Measurements from ENCODE around the gene GLI1. TPM values are rescaled to one million over a fixed set of nuclear protein-coding genes. Genes with fewer than 3 reads are reported as not detected.

Gene GLI1
- total RNA-seq, 1 experiment from 2014 or later: 6.4 TPM

DNA sequence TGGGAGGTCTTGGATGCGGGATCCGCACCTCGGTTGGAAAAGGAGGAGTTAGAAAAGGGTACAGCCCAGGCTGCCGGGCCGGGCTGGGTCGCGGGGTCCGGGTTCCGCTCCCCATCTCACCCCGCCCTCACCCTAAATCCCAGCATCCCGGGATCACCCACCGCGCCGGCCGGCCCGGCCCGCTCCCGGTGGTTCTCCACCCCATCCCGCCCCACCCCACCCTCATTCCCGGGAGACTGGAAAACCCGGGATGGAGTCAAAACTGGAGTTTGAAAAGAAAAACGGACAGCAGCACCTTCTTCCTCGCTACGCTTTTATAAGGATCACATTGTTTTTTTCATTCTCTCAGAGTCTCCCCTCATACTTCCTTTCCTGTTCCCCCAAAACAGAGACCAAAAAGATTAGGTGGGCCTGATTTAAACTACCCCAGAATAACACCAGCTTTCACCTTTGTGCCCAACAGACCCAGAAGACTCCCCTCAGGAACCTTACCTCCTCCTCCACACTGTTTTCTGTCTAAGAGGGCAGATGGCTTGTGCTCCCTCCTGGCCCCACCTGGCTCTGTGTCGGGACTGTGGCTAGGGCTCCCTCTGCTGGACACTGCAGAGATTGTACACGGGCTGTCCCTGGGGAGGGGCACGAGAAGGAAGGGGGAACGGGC lies 2.8 kb downstream of the GLI1 start (continued):
- TF ChIP-seq, protein P1, sequence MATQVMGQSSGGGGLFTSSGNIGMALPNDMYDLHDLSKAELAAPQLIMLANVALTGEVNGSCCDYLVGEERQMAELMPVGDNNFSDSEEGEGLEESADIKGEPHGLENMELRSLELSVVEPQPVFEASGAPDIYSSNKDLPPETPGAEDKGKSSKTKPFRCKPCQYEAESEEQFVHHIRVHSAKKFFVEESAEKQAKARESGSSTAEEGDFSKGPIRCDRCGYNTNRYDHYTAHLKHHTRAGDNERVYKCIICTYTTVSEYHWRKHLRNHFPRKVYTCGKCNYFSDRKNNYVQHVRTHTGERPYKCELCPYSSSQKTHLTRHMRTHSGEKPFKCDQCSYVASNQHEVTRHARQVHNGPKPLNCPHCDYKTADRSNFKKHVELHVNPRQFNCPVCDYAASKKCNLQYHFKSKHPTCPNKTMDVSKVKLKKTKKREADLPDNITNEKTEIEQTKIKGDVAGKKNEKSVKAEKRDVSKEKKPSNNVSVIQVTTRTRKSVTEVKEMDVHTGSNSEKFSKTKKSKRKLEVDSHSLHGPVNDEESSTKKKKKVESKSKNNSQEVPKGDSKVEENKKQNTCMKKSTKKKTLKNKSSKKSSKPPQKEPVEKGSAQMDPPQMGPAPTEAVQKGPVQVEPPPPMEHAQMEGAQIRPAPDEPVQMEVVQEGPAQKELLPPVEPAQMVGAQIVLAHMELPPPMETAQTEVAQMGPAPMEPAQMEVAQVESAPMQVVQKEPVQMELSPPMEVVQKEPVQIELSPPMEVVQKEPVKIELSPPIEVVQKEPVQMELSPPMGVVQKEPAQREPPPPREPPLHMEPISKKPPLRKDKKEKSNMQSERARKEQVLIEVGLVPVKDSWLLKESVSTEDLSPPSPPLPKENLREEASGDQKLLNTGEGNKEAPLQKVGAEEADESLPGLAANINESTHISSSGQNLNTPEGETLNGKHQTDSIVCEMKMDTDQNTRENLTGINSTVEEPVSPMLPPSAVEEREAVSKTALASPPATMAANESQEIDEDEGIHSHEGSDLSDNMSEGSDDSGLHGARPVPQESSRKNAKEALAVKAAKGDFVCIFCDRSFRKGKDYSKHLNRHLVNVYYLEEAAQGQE (IDR thresholded peaks at IDR 0.05; ENCODE audit: low read depth): no peak

DNA sequence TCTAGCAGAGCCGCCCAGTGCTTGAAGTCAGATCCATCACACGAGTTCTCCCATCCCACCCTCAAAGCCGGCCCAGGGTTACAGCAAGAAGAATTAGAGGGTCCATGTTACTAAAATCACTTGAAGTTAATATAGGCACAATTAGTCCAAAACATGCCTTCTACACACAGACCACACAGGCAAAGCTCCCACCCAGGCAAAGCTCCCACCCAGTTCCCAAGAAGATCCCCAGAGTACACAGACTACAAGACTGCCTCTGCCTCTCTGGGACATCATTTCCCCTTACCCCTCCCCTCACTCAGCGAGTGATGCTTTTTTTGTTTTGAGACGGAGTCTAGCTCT lies 3.3 kb downstream of the GLI1 start:
- intact Hi-C loops (cut with micrococcal nuclease): loop anchor here (5.0 kb wide), 1 partner anchor 376 kb away; the partner anchor contains the start of gene NAB2
- BruUV-seq (replicated peaks): no TSS peak
- Histone ChIP-seq H3K4me3 (replicated peaks in 1 of 2; ENCODE audit: low read depth in 1 of 2, low read length in 2 of 2) (peak overlapping the region; percentile 75; a peak in 2 of 4 replicates), H3K9me3 (ENCODE audit: control insufficient read depth in 1 of 2, insufficient read depth in 1 of 2, low read depth in 1 of 2, low read length in 2 of 2) (no peaks in the 10 kb centered on the region), H3K27ac (ENCODE audit: low read depth, low read length) (peak overlapping the region; percentile 65; the same call in 1 of the 2 replicates), H2AFZ (ENCODE audit: low read depth, low read length, poor library complexity, severe bottlenecking) (peak overlapping the region; percentile 81), H4K20me1 (ENCODE audit: insufficient read depth) (no peaks in the 10 kb centered on the region), H3K9ac (ENCODE audit: low read length) (no peak overlapping the region), H3K27me3 (ENCODE audit: insufficient read depth, low read length) (peaks cover 9% of the 10 kb centered on the region), H3K4me1 (ENCODE audit: control insufficient read depth in 1 of 2, insufficient read depth in 2 of 2, low read length in 2 of 2) (peaks cover 17 to 44% of the 10 kb centered on the region in 2 experiments), H3K4me2 (ENCODE audit: low read length) (peak overlapping the region; percentile 99), H3K79me2 (ENCODE audit: insufficient read depth, low read length) (no peaks in the 10 kb centered on the region), H3K36me3 (ENCODE audit: control insufficient read depth in 1 of 2, insufficient read depth in 2 of 2, low read length in 2 of 2) (no peaks in the 10 kb centered on the region), H3K9me2 (ENCODE audit: insufficient read depth) (no peaks in the 10 kb centered on the region)
- TF ChIP-seq SIN3A (IDR thresholded peaks at IDR 0.05; ENCODE audit: low read depth): no peak
- TF ChIP-seq CEBPB (IDR thresholded peaks at IDR 0.05; ENCODE audit: low read depth): no peak
- TF ChIP-seq ZFX (IDR thresholded peaks at IDR 0.05): no peak
- no peak for TF ChIP-seq JUND (IDR thresholded peaks at IDR 0.05)
- no peak for TF ChIP-seq CBX3 (IDR thresholded peaks at IDR 0.05; ENCODE audit: low read depth)
- TF ChIP-seq, protein P2, sequence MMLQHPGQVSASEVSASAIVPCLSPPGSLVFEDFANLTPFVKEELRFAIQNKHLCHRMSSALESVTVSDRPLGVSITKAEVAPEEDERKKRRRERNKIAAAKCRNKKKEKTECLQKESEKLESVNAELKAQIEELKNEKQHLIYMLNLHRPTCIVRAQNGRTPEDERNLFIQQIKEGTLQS (IDR thresholded peaks at IDR 0.05): no peak
- TF ChIP-seq SRF (IDR thresholded peaks at IDR 0.05; ENCODE audit: low read depth): no peak
- no peak for TF ChIP-seq TCF7L2 (IDR thresholded peaks at IDR 0.05; ENCODE audit: borderline replicate concordance, extremely low read depth, insufficient read depth, insufficient read length)
- no peak for TF ChIP-seq POLR2A (IDR thresholded peaks at IDR 0.05; ENCODE audit: borderline replicate concordance, extremely low read depth, insufficient read depth, insufficient read length)
- TF ChIP-seq ELF1 (IDR thresholded peaks at IDR 0.05; ENCODE audit: borderline replicate concordance, low read depth): no peak
- no peak for TF ChIP-seq RAD21 (IDR thresholded peaks at IDR 0.05; ENCODE audit: low read depth)
- TF ChIP-seq, protein P3, sequence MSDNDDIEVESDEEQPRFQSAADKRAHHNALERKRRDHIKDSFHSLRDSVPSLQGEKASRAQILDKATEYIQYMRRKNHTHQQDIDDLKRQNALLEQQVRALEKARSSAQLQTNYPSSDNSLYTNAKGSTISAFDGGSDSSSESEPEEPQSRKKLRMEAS (IDR thresholded peaks at IDR 0.05): no peak
- TF ChIP-seq ZNF274 (IDR thresholded peaks at IDR 0.05; ENCODE audit: low read depth, low read length): no peak
- no peak for TF ChIP-seq EZH2 (IDR thresholded peaks at IDR 0.05)
- TF ChIP-seq, protein P1 (IDR thresholded peaks at IDR 0.05; ENCODE audit: low read depth): no peak
- no peak for TF ChIP-seq EZH2phosphoT487 (IDR thresholded peaks at IDR 0.05; ENCODE audit: borderline replicate concordance)
- no peak for TF ChIP-seq EGR1 (IDR thresholded peaks at IDR 0.05; ENCODE audit: low read depth)
- no peak for TF ChIP-seq SP1 (IDR thresholded peaks at IDR 0.05; ENCODE audit: low read depth)
- ATAC-seq (no peak), DNase-seq (ENCODE audit: low read depth, low spot score) (no peak)
- ChIA-PET RAD21 (ENCODE audit: low non-redundant PET in 1 of 2, low total read pairs in 2 of 2, uncharacterized antibody in 2 of 2, unreplicated experiment in 2 of 2) (no interaction called here), POLR2A (no interaction called here), CTCF (interaction anchor here (1.2 to 1.7 kb wide), 3 partner anchors 9 to 220 kb away, joined by 3 to 7 read pairs (median 6); no protein-coding TSS in a partner anchor)

Data from HCT116 (cell line).